HG02943 (cell line): ENCODE results near the gene DNAJC18.
"Not testable (repeated sequence)": the region's sequence is repeated elsewhere in the genome, so short reads cannot be mapped to it uniquely, and the experiment has no call there.

ENCODE experiments used
- ATAC-seq: cut with Tn5 transposase; IDR thresholded peaks from one replicate; pipeline ENCODE4 v1.9.1; 2021; ENCODE audit warnings: mild to moderate bottlenecking, low read depth, moderate library complexity; ENCODE audit not compliant: unreplicated experiment

Gene DNAJC18

DNA sequence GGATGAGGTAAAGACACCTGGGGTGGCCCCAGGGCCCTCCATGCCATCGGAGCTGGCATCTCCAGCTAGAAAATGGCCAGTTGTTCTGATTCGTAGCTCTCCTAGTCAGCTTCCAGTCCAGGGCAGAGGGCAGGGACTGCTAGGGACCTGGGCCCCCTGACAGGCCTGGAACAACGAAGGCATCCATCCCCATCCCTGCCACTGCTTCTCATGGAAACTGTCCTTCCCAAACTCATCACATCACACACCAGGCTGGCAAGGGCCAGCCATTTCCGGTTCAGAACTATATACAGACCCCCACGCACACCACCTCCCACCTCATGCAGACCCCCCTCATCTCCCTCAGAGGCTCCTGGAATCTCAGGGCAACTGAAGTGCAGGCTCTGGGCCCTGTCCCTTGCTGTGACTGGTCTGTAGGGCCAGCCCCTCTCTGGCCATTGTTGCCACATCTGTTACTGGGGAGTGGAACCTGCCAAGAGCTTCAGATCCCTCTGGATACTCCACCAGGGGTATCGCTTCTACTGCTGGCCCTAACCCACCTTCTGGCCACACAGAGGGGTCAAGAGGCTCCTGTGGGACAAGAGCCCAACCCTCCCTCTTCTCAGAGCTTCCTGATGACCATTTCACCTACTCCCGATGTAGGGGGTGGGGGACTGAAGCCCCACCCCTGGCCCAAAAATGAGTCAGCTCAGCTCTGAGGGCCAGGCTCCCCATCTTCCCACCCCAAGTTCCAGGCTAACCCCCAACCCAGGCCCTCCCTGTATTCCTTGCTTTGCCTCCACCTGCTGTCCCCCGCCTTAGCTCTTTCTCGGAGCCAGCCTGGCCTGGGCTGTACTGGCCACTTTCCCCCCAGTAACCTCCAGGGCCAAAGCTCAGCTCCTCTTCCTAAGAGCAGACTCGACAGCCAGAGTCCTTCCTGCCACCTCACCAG, 48.4 kb downstream of the DNAJC18 start:
- no peak for ATAC-seq

DNA sequence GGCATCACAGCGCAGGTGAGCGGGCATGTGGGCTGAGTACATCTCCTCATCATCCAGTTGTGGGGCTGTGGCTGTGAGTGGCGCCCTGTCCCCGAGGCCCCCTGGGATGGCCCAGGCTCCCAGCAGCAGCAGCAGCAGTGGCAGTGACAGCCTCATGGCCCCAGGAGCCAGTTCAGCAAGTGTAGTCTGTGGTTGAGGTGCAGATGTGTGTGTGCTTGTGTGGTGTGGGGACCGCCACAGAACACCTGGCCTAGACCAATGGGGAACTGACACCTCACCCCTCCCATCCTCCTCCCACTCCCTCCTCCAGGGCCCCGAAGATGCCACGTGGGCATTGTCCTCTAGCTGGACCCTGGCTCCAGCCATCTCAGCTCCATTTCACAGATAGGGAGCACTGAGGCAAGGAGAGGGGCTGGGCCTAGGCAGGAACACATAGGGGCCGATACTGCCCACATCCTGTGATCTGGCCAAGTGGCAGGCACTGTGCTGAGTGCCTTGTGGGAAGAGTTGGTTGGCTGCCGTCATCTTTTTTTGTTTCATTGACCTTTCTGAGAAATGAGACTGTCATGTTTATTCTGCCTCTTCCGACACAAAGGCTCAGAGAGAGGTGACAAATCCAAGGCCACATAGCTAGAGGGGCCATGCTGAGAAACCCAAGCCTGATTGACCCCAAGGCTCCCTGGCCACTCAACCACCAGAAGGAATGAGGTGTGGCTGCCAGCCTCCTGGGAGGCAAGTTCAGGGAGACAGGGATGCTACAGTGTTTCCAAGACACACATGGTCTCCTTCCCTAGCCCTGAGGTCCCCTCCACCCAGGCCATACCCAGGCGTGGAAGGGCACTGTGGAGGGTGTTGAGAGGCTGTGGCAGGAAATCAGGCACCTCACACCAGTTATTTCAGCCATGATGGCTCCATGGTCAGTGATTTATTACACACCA, 49.4 kb downstream of the DNAJC18 start, which contains the start of gene MZB1:
TSS of gene MZB1 (minus strand) at position 213 of the 938 bp plus-strand sequence. CDS start at position 156, 57 bp downstream.
- peak; percentile 36 for ATAC-seq

DNA sequence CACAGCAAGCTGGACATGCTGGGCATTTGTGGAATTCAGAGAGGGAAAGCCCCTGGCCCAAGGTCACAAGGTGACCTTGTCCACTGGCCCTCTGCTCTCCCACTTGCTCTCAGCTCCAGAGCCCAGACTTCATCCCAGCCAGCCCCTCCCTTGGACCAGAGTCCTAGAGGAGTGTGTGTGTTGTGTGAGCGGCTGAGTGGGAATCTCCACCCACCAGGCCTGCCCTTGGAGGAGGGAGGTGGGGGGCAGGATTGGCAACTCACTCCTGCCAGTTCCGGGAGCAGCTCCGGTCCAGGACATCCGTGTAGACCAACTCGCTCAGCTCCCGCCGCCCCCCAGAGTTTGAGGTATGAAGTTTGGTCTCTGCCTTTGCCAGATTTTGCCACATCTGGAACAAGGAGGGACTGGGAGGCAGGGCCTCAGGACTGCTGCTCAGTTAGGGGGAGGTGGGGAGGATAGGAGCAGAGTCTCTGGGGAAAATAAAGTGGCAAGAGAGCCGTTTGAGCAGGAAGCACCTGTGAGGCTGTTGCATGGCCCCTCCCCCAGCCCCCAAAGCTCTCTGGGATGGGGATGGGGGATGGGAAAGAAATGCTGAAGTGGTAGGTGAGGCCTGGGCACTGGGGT, 51.0 kb downstream of the DNAJC18 start:
- ATAC-seq = no peak

DNA sequence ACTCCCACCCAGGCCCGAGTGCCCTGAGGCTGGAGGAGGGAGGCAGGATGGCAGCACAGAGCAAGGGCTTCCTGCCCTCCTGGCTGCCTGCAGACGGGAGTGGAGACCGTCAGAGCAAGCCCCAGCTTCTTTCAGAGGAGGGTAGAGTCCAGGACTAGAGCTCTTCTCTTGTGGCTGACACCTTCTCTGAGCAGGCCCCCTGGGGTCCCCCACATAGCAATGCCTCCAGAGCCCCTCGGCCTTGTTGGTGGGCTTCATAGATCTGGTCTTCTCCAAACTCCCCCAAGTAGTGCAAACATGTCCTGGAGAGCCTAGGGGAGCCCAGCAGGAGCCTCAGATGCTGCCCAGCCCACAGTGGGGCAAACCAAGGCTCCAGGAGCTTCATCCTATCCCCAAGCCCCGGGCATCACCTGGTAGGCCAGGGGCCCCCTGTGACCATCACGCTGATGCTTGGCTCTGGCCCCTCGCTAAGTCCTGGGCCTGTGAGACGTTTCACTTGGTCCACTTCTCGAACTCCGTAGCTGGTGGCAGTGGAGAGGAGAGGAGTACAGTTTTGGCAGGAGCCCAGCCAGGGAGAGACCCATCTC, 51.6 kb downstream of the DNAJC18 start:
- no peak for ATAC-seq

DNA sequence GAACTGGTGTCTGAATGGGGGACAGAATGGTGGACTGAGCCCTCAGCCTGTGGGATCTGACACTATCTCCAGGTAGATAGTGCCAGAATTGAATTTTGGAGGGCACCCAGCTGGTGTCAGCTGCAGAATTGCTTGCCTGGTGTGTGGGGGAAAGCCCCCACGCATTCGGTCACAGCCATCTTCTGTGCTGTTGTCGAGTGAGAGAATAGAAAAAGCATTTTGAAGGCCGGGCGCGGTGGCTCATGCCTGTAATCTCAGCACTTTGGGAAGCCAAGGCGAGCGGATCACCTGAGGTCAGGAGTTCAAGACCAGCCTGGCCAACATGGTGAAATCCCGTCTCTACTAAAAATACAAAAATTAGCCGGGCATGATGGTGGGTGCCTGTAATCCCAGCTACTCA, 52.4 kb downstream of the DNAJC18 start:
- not testable (repeated sequence) for ATAC-seq

- ATAC-seq = no peak
Observed at GRCh38 chr5:139386050-139386438, 53.3 kb downstream of the DNAJC18 start.

DNA sequence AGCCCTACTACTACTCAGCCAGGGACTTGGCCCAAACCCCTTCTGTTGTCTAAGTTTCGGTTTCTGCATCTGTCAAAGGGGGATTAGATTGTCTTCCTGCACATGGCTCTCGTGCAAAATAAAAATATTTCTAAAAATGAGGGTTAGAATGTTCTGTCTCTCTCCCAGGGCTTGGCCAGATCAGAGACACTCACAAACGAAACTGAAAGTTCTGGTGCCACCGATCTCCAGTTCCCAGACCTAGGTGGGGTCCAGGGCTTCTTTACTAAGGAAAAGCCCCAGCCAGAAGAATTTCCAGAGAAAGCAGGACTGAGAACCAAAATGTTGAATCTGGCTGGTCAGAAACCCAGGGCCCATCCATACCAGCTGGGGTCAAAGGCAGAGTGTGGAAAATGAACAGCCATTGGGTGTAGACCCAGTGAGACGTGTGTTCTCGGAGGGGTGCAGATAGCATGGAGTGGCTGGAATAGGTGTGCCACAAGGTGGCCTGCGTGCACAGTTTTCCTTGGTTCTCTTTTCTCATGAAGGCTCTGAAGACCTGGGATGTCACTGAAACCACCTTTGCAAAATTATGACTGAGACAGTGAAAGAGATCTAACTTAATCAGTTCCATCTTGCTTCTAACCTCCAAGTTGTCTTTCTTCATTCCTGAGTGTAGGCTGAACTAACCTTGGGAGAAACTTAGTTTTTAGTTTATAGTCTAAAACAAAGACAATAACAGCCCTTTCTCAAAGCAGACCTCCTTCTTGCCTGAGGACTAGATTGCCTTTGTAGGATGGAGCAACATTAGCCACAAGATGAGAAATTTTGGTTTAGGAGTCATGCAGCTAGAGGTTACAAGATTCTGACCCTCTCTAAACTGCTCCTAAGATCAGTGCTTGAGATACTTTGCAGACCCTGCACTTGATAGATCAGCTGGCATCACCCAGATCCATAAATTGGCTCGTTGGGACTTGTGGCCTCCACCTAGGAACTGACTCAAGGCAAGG, 54.0 kb downstream of the DNAJC18 start:
- ATAC-seq = no peak

GRCh38 chr5:139384591-139385051, 54.7 kb downstream of the DNAJC18 start:
- ATAC-seq = no peak

GRCh38 chr5:139383993-139384590, 55.2 kb downstream of the DNAJC18 start:
- ATAC-seq = no peak

DNA sequence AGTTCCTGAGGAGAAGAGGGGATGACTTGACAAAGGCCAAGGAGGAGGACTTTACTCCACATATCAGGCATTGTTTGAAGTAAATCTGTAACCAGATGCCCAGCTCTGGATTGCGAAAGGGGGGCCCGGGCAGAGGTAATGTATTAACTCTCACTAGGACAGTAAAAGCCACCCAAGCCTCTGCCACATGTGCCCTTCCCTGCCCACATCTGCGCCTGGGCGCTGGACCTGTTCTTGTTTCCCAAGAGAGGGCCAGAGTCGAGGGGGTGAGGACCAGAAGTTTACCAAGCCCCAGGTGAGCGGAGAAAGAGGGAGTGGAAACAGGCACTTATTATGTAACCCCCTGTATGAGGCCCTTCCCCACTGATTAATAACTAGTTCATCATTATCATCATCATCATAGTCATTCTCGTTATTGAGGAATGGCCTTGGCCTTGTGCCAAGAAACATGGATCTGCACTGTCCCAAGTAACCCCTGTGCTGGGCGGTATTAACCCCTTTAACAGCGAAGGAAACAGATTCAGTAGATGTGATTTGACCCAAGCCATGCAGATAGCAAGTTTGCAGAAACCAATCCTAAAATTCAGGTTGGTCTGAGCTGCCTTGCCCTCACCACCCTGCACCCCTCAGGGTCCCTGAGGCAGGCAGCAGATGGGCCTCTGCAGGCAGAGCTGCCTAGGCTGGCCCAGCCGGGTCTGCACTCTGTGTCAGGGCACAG, 55.9 kb downstream of the DNAJC18 start, which contains the start of gene SLC23A1:
TSS of gene SLC23A1 (minus strand) at position 23 of the 718 bp plus-strand sequence. CDS start 44 bp downstream, outside the sequence.
- ATAC-seq = no peak

GRCh38 chr5:139382807-139383206, 56.5 kb downstream of the DNAJC18 start:
- ATAC-seq = no peak

DNA sequence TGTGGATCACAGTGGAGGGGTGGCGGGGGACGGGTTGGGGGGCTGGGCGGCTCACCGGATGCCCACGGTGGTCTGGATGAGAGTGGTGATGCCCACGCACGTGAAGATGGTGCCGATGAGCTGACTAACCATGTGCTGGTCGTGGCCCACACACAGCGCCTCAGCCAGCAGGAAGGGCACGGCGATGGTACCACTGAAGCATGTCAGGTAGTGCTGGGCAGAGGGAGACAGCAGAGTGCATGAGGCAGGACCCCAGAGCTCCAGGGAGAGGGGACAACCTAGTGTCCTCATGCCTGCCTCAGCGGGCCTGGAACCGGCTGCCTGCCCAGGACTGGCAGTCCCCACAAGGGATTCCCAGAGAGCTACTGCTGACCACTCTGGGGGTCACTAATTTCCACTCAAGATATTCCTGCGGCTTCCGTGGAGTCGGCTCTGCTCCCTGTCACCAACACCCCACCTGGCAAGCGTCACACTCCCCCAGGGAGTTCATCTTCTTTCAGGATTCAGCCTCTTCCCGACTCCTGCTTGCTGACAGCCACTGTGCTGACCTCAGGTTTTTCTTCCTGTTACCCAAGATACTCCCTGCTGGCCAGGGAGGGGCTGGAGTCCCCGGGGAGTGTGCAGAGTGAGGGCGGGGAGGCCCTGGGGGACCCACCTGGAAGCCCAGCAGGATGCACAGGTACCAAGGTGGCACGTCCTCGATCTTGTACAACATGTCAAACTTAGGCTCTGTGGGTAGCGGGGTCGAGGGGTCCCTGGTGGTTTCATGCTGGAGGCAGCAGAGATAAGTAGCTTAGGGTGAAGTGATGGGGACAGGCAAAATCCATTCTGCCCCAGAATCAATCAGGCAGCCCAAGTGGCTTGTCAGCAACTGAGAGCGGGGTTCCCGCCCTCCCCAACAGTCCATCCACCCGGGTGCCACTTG, 57.2 kb downstream of the DNAJC18 start:
- ATAC-seq = no peak

- no peak for ATAC-seq
Observed at GRCh38 chr5:139379626-139380449, 59.5 kb downstream of the DNAJC18 start.

- no peak for ATAC-seq
Observed at GRCh38 chr5:139378941-139379361, 60.4 kb downstream of the DNAJC18 start.

DNA sequence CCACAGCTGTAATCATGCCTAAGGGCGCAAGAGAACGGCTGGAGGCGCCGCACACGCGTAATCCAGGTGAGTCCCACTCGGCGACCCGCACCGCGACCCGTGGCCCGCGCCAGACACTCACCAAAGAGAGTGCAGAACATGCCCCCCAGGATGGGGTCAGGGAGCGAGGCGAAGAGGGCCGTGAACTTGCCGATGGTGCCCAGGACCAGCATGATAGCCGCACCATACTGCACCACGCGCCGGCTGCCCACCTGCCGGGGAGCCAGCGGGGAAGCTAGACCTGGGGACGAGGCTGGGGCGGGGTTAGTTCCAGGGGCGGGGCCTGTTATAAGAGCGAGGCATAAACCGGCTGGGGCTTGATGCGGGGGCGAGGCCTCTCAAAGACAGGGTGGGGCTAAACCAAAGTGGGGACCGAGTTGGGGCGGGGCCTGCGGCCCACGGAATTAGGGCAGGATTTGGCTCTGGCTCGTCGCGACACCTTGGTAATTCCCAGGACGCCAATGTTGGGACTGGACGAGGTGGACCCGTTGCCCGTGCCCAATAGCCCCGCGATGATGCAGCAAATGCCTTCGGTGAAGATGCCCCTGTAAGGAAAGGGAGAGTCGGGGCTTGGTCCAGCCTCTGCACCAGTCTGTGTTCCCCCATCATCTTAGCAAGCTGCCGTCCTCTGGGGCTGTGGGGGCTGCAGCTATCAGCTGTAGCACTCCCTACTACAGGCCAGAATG, 61.1 kb downstream of the DNAJC18 start:
- ATAC-seq = no peak
